GM19397 (cell line): Measurements from ENCODE around the gene CRTC2.
A peak's percentile ranks its signal among the peaks of the same experiment; 100 is the strongest.

ENCODE experiments used
- ATAC-seq: cut with Tn5 transposase; IDR thresholded peaks from one replicate; pipeline ENCODE4 v1.9.1; 2021; ENCODE audit warnings: mild to moderate bottlenecking, moderate library complexity; ENCODE audit not compliant: unreplicated experiment

The CRTC2 gene

GRCh38 chr1:153946622-153947241 lies 11.7 kb downstream of the CRTC2 start, which contains the start of gene DENND4B:
Gene DENND4B (minus strand): TSS chr1:153946718. CDS start chr1:153944374, 2,344 bp downstream.
- peak; percentile 70 for ATAC-seq

GRCh38 chr1:153945795-153946621 lies 12.4 kb downstream of the CRTC2 start:
- ATAC-seq = peak; percentile 75

GRCh38 chr1:153945131-153945794 lies 13.1 kb downstream of the CRTC2 start:
- no peak for ATAC-seq

- no peak for ATAC-seq
Measured at GRCh38 chr1:153944827-153945117, 13.6 kb downstream of the CRTC2 start.

GRCh38 chr1:153944005-153944826 lies 14.2 kb downstream of the CRTC2 start:
- ATAC-seq = no peak

- ATAC-seq = no peak
Measured at GRCh38 chr1:153942766-153943549, 15.5 kb downstream of the CRTC2 start.

- ATAC-seq = no peak
Measured at GRCh38 chr1:153941826-153942725, 16.3 kb downstream of the CRTC2 start.

GRCh38 chr1:153940756-153941155 lies 17.7 kb downstream of the CRTC2 start:
- ATAC-seq = no peak

GRCh38 chr1:153939476-153939875 lies 18.9 kb downstream of the CRTC2 start:
- no peak for ATAC-seq

- ATAC-seq = no peak
Measured at GRCh38 chr1:153938996-153939395, 19.4 kb downstream of the CRTC2 start.

- ATAC-seq = no peak
Measured at GRCh38 chr1:153937331-153937730, 21.1 kb downstream of the CRTC2 start.

- no peak for ATAC-seq
Measured at GRCh38 chr1:153936011-153936802, 22.2 kb downstream of the CRTC2 start.

GRCh38 chr1:153934746-153935145 lies 23.7 kb downstream of the CRTC2 start:
- no peak for ATAC-seq

- ATAC-seq = no peak
Measured at GRCh38 chr1:153933955-153934354, 24.5 kb downstream of the CRTC2 start.

GRCh38 chr1:153933430-153933829 lies 25.0 kb downstream of the CRTC2 start:
- no peak for ATAC-seq

- no peak for ATAC-seq
Measured at GRCh38 chr1:153932156-153933131, 26.0 kb downstream of the CRTC2 start.
